ENCODE data around the gene PTPN2. TPM values are rescaled to one million over a fixed set of nuclear protein-coding genes. Genes with fewer than 3 reads are reported as not detected.

The PTPN2 gene
- total RNA-seq, 2 donors from 2014 or later: 47.3 to 48.5 TPM

GRCh38 chr18:12908706-12909105, 24.7 kb upstream of the PTPN2 start:
- no peaks in the 10 kb centered on the region for H3K27me3 ChIP-seq (ENCODE audit: control insufficient read depth, insufficient read depth, low read length, poor library complexity, severe bottlenecking)
- Mint-ChIP-seq H3K4me3 (no peak overlapping the region), H3K27me3 (ENCODE audit: insufficient read depth) (peaks cover 41% of the 10 kb centered on the region), H3K36me3 (ENCODE audit: low read depth) (no peaks in the 10 kb centered on the region), H3K9me3 (peaks cover 6% of the 10 kb centered on the region), H3K27ac (no peak overlapping the region), H3K4me1 (no peaks in the 10 kb centered on the region)
- no peaks in the 10 kb centered on the region for H3K9me3 ChIP-seq (ENCODE audit: control insufficient read depth, low read length)
- DNase-seq: no peak
- H3K4me3 ChIP-seq (ENCODE audit: low read length): no peak overlapping the region
- no peak overlapping the region for H3K9ac ChIP-seq (ENCODE audit: extremely low read depth, low read length, poor library complexity, severe bottlenecking)
- 91 to 94% methylated on average over 1 to 4 of the region's 4 CpGs for WGBS, 2 experiments (ENCODE audit: insufficient coverage in 1 of 2, insufficient read length in 1 of 2)
- TF ChIP-seq CTCF (conservative IDR thresholded peaks at IDR 0.05): no peak
- no peaks in the 10 kb centered on the region for H3K4me1 ChIP-seq (ENCODE audit: control insufficient read depth, insufficient read depth, low read length)
- H3K36me3 ChIP-seq (ENCODE audit: control insufficient read depth, insufficient read depth, low read length): no peaks in the 10 kb centered on the region
- H3K27ac ChIP-seq (ENCODE audit: low read depth, low read length): no peak overlapping the region

- Mint-ChIP-seq H3K27me3 (ENCODE audit: insufficient read depth) (peaks cover 27% of the 10 kb centered on the region), H3K36me3 (ENCODE audit: low read depth) (no peaks in the 10 kb centered on the region), H3K27ac (no peak overlapping the region), H3K4me1 (no peaks in the 10 kb centered on the region), H3K4me3 (no peak overlapping the region), H3K9me3 (no peaks in the 10 kb centered on the region)
- no peak for TF ChIP-seq CTCF (conservative IDR thresholded peaks at IDR 0.05)
- WGBS, 2 experiments (ENCODE audit: insufficient coverage in 1 of 2, insufficient read length in 1 of 2): 85 to 90% methylated on average over 6 to 7 of the region's 8 CpGs
- H3K27me3 ChIP-seq (ENCODE audit: control insufficient read depth, insufficient read depth, low read length, poor library complexity, severe bottlenecking): no peaks in the 10 kb centered on the region
- no peaks in the 10 kb centered on the region for H3K4me1 ChIP-seq (ENCODE audit: control insufficient read depth, insufficient read depth, low read length)
- H3K4me3 ChIP-seq (ENCODE audit: low read length): no peak overlapping the region
- H3K36me3 ChIP-seq (ENCODE audit: control insufficient read depth, insufficient read depth, low read length): no peaks in the 10 kb centered on the region
- DNase-seq: no peak
- no peaks in the 10 kb centered on the region for H3K9me3 ChIP-seq (ENCODE audit: control insufficient read depth, low read length)
- H3K27ac ChIP-seq (ENCODE audit: low read depth, low read length): no peak overlapping the region
- no peak overlapping the region for H3K9ac ChIP-seq (ENCODE audit: extremely low read depth, low read length, poor library complexity, severe bottlenecking)
These were observed 23.4 kb upstream of the PTPN2 start for GRCh38 chr18:12907258-12907925.

- H3K4me3 Mint-ChIP-seq: no peak overlapping the region
These were observed 22.7 kb upstream of the PTPN2 start for GRCh38 chr18:12906773-12907172.

More at GRCh38 chr18:12906773-12907172, 22.7 kb upstream of the PTPN2 start:
- Histone ChIP-seq H3K4me1 (ENCODE audit: control insufficient read depth, insufficient read depth, low read length) (no peaks in the 10 kb centered on the region), H3K9ac (ENCODE audit: extremely low read depth, low read length, poor library complexity, severe bottlenecking) (no peak overlapping the region), H3K36me3 (ENCODE audit: control insufficient read depth, insufficient read depth, low read length) (no peaks in the 10 kb centered on the region), H3K9me3 (ENCODE audit: control insufficient read depth, low read length) (no peaks in the 10 kb centered on the region), H3K27me3 (ENCODE audit: control insufficient read depth, insufficient read depth, low read length, poor library complexity, severe bottlenecking) (no peaks in the 10 kb centered on the region), H3K27ac (ENCODE audit: low read depth, low read length) (no peak overlapping the region), H3K4me3 (ENCODE audit: low read length) (no peak overlapping the region)
- Mint-ChIP-seq H3K9me3 (no peaks in the 10 kb centered on the region), H3K36me3 (ENCODE audit: low read depth) (no peaks in the 10 kb centered on the region), H3K27me3 (ENCODE audit: insufficient read depth) (peaks cover 21% of the 10 kb centered on the region), H3K4me1 (no peaks in the 10 kb centered on the region), H3K27ac (no peak overlapping the region)
- WGBS, 2 experiments (ENCODE audit: insufficient coverage in 1 of 2, insufficient read length in 1 of 2): 95 to 100% methylated on average over 5 to 10 of the region's 10 CpGs
- no peak for TF ChIP-seq CTCF (conservative IDR thresholded peaks at IDR 0.05)
- no peak for DNase-seq
